ENCODE results near the gene INPP5J. TPM values are rescaled to one million over a fixed set of nuclear protein-coding genes. Genes with fewer than 3 reads are reported as not detected.

Gene INPP5J
- total RNA-seq, 1 experiment from 2014 or later, result 0.12 TPM

Other genes starting within 250 kb of the INPP5J start
- gene MORC2, start 154.2 kb upstream of the INPP5J start, total RNA-seq (2014; rRNA removed; shearing (Covaris generic)), result 7.1 and 8.8 TPM in 2 replicates
- gene TUG1, start 153.7 kb upstream of the INPP5J start, total RNA-seq (2014; rRNA removed; shearing (Covaris generic)), result 26.7 and 41.8 TPM in 2 replicates
- 53.9 and 72.3 TPM in 2 replicates for gene SMTN, start 41.6 kb upstream of the INPP5J start, total RNA-seq (2014; rRNA removed; shearing (Covaris generic))
- 26.2 and 28.1 TPM in 2 replicates for gene SELENOM, start 15.4 kb upstream of the INPP5J start, total RNA-seq (2014; rRNA removed; shearing (Covaris generic))
- 0.12 TPM in 1 of 2 replicates, not detected in the other for gene PLA2G3, start 17.5 kb downstream of the INPP5J start, total RNA-seq (2014; rRNA removed; shearing (Covaris generic))
- 17.3 and 19.6 TPM in 2 replicates for gene RNF185, start 37.2 kb downstream of the INPP5J start, total RNA-seq (2014; rRNA removed; shearing (Covaris generic))
- gene LIMK2, start 89.3 kb downstream of the INPP5J start, total RNA-seq (2014; rRNA removed; shearing (Covaris generic)), result 8.7 TPM in 2 replicates
- 3.0 and 4.0 TPM in 2 replicates for gene PIK3IP1, start 169.5 kb downstream of the INPP5J start, total RNA-seq (2014; rRNA removed; shearing (Covaris generic))
- gene PATZ1, start 223.4 kb downstream of the INPP5J start, total RNA-seq (2014; rRNA removed; shearing (Covaris generic)), result 4.4 and 5.2 TPM in 2 replicates